Erythroblast (primary cell): ENCODE measurements around the gene SDR42E2.

ENCODE experiments used
- GATA1 ChIP-seq: IDR thresholded peaks from 2 replicates; pipeline ENCODE4 v1.6.1; 2011; ENCODE audit warnings: low read depth, mild to moderate bottlenecking, control low read depth, low read length, moderate library complexity
- POLR2A ChIP-seq: IDR thresholded peaks from 2 replicates; pipeline ENCODE4 v1.6.1; 2011; ENCODE audit warnings: mild to moderate bottlenecking, low read length

- no peak for TF ChIP-seq POLR2A
- no peak for TF ChIP-seq GATA1
Measured at GRCh38 chr16:22204091-22204655, 41.9 kb downstream of the SDR42E2 start.
